ENCODE measurements around the gene SEC14L3.

Gene SEC14L3

DNA sequence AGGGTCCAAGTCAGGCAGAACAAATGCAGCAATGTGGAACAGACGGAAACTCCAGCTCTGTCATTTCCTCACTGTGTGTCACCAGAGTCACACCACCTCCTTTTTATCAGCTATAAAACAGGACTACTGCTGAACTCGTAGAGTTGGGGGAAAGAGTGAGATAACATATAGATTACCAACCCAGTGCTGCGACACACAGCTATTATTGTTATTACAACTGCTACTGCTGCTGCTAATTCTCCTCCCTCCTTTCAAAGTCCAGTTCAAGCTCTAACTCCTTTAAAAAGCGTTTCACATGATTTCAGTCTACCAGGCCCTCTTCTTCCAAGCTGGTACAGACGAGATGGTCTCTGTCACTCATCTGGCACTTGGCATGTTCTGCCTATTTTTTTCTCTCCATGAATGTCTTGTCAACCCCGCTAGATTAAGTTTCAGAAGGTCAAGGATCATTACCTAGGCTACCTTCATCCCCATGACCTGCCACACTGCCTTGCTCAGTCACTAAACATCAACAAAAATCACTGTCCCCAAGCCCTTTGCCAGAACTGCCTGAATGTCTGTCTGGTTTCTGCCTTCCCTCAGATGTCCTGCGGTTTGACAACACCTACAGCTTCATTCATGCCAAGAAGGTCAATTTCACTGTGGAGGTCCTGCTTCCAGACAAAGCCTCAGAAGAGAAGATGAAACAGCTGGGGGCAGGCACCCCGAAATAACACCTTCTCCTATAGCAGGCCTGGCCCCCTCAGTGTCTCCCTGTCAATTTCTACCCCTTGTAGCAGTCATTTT is 49.9 kb downstream of the SEC14L3 start:
- no peak overlapping the region for H3K27ac ChIP-seq (replicated peaks)
- no peak for DNase-seq (ENCODE audit: low read depth in 1 of 2, low spot score in 1 of 2)
- H3K27me3 ChIP-seq (ENCODE audit: insufficient read depth, poor library complexity, severe bottlenecking), result no peaks in the 10 kb centered on the region
- TF ChIP-seq POLR2AphosphoS5 (IDR thresholded peaks at IDR 0.05; ENCODE audit: low read depth) (no peak), SPI1 (IDR thresholded peaks at IDR 0.05; ENCODE audit: borderline replicate concordance, low read depth) (no peak), GABPA (IDR thresholded peaks at IDR 0.05; ENCODE audit: low read depth) (no peak)
- TF ChIP-seq, protein P1, sequence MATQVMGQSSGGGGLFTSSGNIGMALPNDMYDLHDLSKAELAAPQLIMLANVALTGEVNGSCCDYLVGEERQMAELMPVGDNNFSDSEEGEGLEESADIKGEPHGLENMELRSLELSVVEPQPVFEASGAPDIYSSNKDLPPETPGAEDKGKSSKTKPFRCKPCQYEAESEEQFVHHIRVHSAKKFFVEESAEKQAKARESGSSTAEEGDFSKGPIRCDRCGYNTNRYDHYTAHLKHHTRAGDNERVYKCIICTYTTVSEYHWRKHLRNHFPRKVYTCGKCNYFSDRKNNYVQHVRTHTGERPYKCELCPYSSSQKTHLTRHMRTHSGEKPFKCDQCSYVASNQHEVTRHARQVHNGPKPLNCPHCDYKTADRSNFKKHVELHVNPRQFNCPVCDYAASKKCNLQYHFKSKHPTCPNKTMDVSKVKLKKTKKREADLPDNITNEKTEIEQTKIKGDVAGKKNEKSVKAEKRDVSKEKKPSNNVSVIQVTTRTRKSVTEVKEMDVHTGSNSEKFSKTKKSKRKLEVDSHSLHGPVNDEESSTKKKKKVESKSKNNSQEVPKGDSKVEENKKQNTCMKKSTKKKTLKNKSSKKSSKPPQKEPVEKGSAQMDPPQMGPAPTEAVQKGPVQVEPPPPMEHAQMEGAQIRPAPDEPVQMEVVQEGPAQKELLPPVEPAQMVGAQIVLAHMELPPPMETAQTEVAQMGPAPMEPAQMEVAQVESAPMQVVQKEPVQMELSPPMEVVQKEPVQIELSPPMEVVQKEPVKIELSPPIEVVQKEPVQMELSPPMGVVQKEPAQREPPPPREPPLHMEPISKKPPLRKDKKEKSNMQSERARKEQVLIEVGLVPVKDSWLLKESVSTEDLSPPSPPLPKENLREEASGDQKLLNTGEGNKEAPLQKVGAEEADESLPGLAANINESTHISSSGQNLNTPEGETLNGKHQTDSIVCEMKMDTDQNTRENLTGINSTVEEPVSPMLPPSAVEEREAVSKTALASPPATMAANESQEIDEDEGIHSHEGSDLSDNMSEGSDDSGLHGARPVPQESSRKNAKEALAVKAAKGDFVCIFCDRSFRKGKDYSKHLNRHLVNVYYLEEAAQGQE (IDR thresholded peaks at IDR 0.05; ENCODE audit: insufficient replicate concordance, low read depth), result no peak
- TF ChIP-seq, protein P2, sequence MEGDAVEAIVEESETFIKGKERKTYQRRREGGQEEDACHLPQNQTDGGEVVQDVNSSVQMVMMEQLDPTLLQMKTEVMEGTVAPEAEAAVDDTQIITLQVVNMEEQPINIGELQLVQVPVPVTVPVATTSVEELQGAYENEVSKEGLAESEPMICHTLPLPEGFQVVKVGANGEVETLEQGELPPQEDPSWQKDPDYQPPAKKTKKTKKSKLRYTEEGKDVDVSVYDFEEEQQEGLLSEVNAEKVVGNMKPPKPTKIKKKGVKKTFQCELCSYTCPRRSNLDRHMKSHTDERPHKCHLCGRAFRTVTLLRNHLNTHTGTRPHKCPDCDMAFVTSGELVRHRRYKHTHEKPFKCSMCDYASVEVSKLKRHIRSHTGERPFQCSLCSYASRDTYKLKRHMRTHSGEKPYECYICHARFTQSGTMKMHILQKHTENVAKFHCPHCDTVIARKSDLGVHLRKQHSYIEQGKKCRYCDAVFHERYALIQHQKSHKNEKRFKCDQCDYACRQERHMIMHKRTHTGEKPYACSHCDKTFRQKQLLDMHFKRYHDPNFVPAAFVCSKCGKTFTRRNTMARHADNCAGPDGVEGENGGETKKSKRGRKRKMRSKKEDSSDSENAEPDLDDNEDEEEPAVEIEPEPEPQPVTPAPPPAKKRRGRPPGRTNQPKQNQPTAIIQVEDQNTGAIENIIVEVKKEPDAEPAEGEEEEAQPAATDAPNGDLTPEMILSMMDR (IDR thresholded peaks at IDR 0.05; ENCODE audit: insufficient read depth, low read length), result no peak
- no peak overlapping the region for H3K4me3 ChIP-seq (replicated peaks; ENCODE audit: insufficient read depth, low read length)

DNA sequence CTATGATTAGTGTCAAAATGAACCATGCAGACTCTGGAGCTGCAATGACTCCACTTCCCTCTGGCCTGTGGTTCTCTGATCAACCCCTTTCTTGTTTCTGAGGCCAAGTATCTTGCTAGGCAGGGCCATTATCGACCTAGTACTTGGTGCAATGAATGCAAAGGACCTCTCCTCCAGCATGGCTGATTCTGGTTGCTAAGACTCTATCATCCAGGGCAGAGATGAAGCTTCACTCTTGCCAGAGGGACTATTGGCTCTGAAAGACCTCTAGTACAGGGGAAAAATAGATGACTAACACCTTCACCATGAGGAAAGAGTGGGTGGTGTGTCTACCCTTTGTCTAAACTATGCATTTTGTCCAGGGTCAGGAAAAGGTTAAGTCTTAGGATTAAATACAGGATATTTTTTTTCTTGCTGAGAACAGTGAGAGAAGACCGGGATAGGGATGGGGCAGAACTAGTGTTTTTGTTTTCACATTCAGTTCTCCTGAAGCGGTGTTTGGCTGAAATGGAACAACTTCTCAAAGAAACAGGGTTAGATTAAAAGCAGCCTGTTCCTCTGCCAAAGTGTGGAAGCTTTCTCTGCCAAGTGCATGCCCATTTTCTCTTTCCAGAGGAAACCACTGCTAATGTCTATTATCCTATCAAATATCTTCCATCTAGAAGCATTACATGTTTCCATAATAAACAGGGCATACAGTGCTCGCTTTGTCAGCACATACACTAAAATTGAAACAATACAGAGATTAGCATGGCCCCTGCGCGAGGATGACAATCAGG is 51.3 kb downstream of the SEC14L3 start:
- no peak overlapping the region for H3K27ac ChIP-seq (replicated peaks)
- no peak overlapping the region for H3K4me3 ChIP-seq (replicated peaks; ENCODE audit: insufficient read depth, low read length)
- no peak for DNase-seq (ENCODE audit: low read depth in 1 of 2, low spot score in 1 of 2)
- TF ChIP-seq GABPA (IDR thresholded peaks at IDR 0.05; ENCODE audit: low read depth), result no peak
- TF ChIP-seq, protein P2 (IDR thresholded peaks at IDR 0.05; ENCODE audit: insufficient read depth, low read length), result no peak
- TF ChIP-seq, protein P1 (IDR thresholded peaks at IDR 0.05; ENCODE audit: insufficient replicate concordance, low read depth), result no peak
- TF ChIP-seq POLR2AphosphoS5 (IDR thresholded peaks at IDR 0.05; ENCODE audit: low read depth), result no peak
- TF ChIP-seq SPI1 (IDR thresholded peaks at IDR 0.05; ENCODE audit: borderline replicate concordance, low read depth), result no peak
- H3K27me3 ChIP-seq (ENCODE audit: insufficient read depth, poor library complexity, severe bottlenecking), result no peaks in the 10 kb centered on the region

DNA sequence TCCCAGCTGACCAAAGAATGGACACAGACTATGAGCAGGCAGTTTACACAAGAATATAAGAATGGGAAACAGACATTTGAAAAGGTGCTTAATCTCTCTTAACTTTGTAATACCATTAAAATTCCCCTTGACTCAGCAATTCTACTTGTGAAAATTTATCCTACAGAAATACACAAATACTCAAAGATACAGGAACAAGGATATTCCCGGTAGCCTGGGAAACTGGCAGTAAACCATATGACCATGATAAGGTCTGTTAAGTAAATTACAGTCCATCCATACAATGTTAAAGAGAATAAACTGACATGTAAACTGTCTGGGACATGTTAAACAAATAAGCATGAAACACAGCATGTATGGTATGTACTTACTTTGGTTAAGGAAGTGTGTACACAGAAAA is 55.0 kb downstream of the SEC14L3 start:
- no peak for TF ChIP-seq SPI1 (IDR thresholded peaks at IDR 0.05; ENCODE audit: borderline replicate concordance, low read depth)
- TF ChIP-seq, protein P2 (IDR thresholded peaks at IDR 0.05; ENCODE audit: insufficient read depth, low read length), result no peak

More for the DNA sequence above, 55.0 kb downstream of the SEC14L3 start:
- Histone ChIP-seq H3K27me3 (ENCODE audit: insufficient read depth, poor library complexity, severe bottlenecking) (no peaks in the 10 kb centered on the region), H3K27ac (replicated peaks) (no peak overlapping the region), H3K4me3 (replicated peaks; ENCODE audit: insufficient read depth, low read length) (no peak overlapping the region)
- no peak for DNase-seq (ENCODE audit: low read depth in 1 of 2, low spot score in 1 of 2)

Measured in HL-60 (cell line).